Measurements from ENCODE around the gene PRIM2.
"Not testable (repeated sequence)": the region's sequence is repeated elsewhere in the genome, so short reads cannot be mapped to it uniquely, and the experiment has no call there.

Gene PRIM2

GRCh38 chr6:57368965-57369731 is 51.7 kb downstream of the PRIM2 start:
- DNase-seq (ENCODE audit: low read depth): not testable (repeated sequence)

- DNase-seq (ENCODE audit: low read depth): not testable (repeated sequence)
Observed at GRCh38 chr6:57371779-57372178, 54.3 kb downstream of the PRIM2 start.

- DNase-seq (ENCODE audit: low read depth): not testable (repeated sequence)
Observed at GRCh38 chr6:57374764-57375163, 57.3 kb downstream of the PRIM2 start.

GRCh38 chr6:57376083-57376482 is 58.7 kb downstream of the PRIM2 start:
- DNase-seq (ENCODE audit: low read depth): not testable (repeated sequence)

- DNase-seq (ENCODE audit: low read depth): not testable (repeated sequence)
Observed at GRCh38 chr6:57389038-57389592, 71.7 kb downstream of the PRIM2 start.

- DNase-seq (ENCODE audit: low read depth): not testable (repeated sequence)
Observed at GRCh38 chr6:57390818-57391217, 73.4 kb downstream of the PRIM2 start.

GRCh38 chr6:57392047-57392446 is 74.6 kb downstream of the PRIM2 start:
- not testable (repeated sequence) for DNase-seq (ENCODE audit: low read depth)

GRCh38 chr6:57419341-57419740 is 101.9 kb downstream of the PRIM2 start:
- DNase-seq (ENCODE audit: low read depth): not testable (repeated sequence)

- DNase-seq (ENCODE audit: low read depth): no peak
Observed at GRCh38 chr6:57421503-57421902, 104.1 kb downstream of the PRIM2 start.

GRCh38 chr6:57423468-57423867 is 106.0 kb downstream of the PRIM2 start:
- DNase-seq (ENCODE audit: low read depth): no peak

- not testable (repeated sequence) for DNase-seq (ENCODE audit: low read depth)
Observed at GRCh38 chr6:57431742-57432141, 114.3 kb downstream of the PRIM2 start.

- no peak for DNase-seq (ENCODE audit: low read depth)
Observed at GRCh38 chr6:57432157-57432556, 114.7 kb downstream of the PRIM2 start.

GRCh38 chr6:57432919-57433684 is 115.7 kb downstream of the PRIM2 start:
- DNase-seq (ENCODE audit: low read depth): no peak

GRCh38 chr6:57433790-57434189 is 116.4 kb downstream of the PRIM2 start:
- DNase-seq (ENCODE audit: low read depth): not testable (repeated sequence)

- DNase-seq (ENCODE audit: low read depth): no peak
Observed at GRCh38 chr6:57434944-57435343, 117.5 kb downstream of the PRIM2 start.

- DNase-seq (ENCODE audit: low read depth): no peak
Observed at GRCh38 chr6:57435475-57436160, 118.2 kb downstream of the PRIM2 start.

GRCh38 chr6:57440735-57441134 is 123.3 kb downstream of the PRIM2 start:
- DNase-seq (ENCODE audit: low read depth): not testable (repeated sequence)

- DNase-seq (ENCODE audit: low read depth): not testable (repeated sequence)
Observed at GRCh38 chr6:57442133-57442532, 124.7 kb downstream of the PRIM2 start.

GRCh38 chr6:57443181-57443580 is 125.8 kb downstream of the PRIM2 start:
- DNase-seq (ENCODE audit: low read depth): not testable (repeated sequence)

- DNase-seq (ENCODE audit: low read depth): not testable (repeated sequence)
Observed at GRCh38 chr6:57444787-57445186, 127.4 kb downstream of the PRIM2 start.

GRCh38 chr6:57445379-57445778 is 127.9 kb downstream of the PRIM2 start:
- DNase-seq (ENCODE audit: low read depth): not testable (repeated sequence)

- DNase-seq (ENCODE audit: low read depth): not testable (repeated sequence)
Observed at GRCh38 chr6:57445790-57446468, 128.5 kb downstream of the PRIM2 start.
